ENCODE results near the gene WDR46. TPM values are rescaled to one million over a fixed set of nuclear protein-coding genes. Genes with fewer than 3 reads are reported as not detected.
"Not testable (repeated sequence)": the region's sequence is repeated elsewhere in the genome, so short reads cannot be mapped to it uniquely, and the experiment has no call there.

The WDR46 gene
- total and polyA plus RNA-seq, 2 of the 13 experiments (the other 11 are each of a cell fraction or from before 2014, with no cell fraction given): 47.4 to 105 TPM

- WGBS (ENCODE audit: low lambda C conversion rate): 93% methylated on average over 4 of the region's 4 CpGs
- CTCF ChIA-PET (ENCODE audit: low intra/inter-chr PET ratio, low total read pairs); intact Hi-C loops (cut with micrococcal nuclease; ENCODE audit: unreplicated experiment); FAIRE-seq; BruUV-seq (replicated peaks); H3K27me3 ChIP-seq (ENCODE audit: control insufficient read depth in 1 of 2, insufficient read depth in 2 of 2, low read length in 2 of 2); H2AFZ ChIP-seq (ENCODE audit: low read length); H3K9me3 ChIP-seq (ENCODE audit: low read length); DNase-seq (ENCODE audit: low spot score); H3K4me2 ChIP-seq (ENCODE audit: low read depth, low read length); ATAC-seq; H3K27ac ChIP-seq (ENCODE audit: extremely low read length, insufficient read depth, low read length); H4K20me1 ChIP-seq (ENCODE audit: insufficient read depth, low read length); H3K4me3 ChIP-seq (replicated peaks in 1 of 3; ENCODE audit: insufficient read depth in 1 of 3, low read depth in 2 of 3, low read length in 3 of 3); H3K9ac ChIP-seq (ENCODE audit: insufficient read depth, low read depth, low read length): not testable (repeated sequence)
- POLR2A ChIA-PET: interaction anchor here (4.7 kb wide), 1 partner anchor 13 kb away, joined by 20 read pairs; the partner anchor contains the start of genes RPS18 and VPS52
- H3K79me2 ChIP-seq (ENCODE audit: insufficient read depth, low read length): peaks cover 23% of the 10 kb centered on the region
- in situ Hi-C loops (cut with HindIII; ENCODE audit: extremely low pct_ligation_motif_present, low pct_unique_long_range_greater_than_20kb): loop anchor here (25.0 kb wide), 1 partner anchor 127 kb away; the partner anchor contains the start of genes CUTA, PHF1 and SYNGAP1
- H3K4me1 ChIP-seq (ENCODE audit: insufficient read depth, low read length): peaks cover 12% of the 10 kb centered on the region
- H3K36me3 ChIP-seq (replicated peaks in 1 of 2; ENCODE audit: control insufficient read depth in 1 of 2, insufficient read depth in 2 of 2, low read length in 2 of 2): peaks cover 11 to 50% of the 10 kb centered on the region in 2 experiments
Measured at GRCh38 chr6:33285214-33285613, 3.8 kb downstream of the WDR46 start.

- no peak overlapping the region for H3K9ac ChIP-seq (ENCODE audit: insufficient read depth, low read depth, low read length)
- FAIRE-seq: no peak
- H4K20me1 ChIP-seq (ENCODE audit: insufficient read depth, low read length): peaks cover 6% of the 10 kb centered on the region; the same call in 1 of the 2 replicates
- peaks cover under 1% of the 10 kb centered on the region for H3K79me2 ChIP-seq (ENCODE audit: insufficient read depth, low read length)
- H3K36me3 ChIP-seq (replicated peaks in 1 of 2; ENCODE audit: control insufficient read depth in 1 of 2, insufficient read depth in 2 of 2, low read length in 2 of 2): peaks cover 15 to 56% of the 10 kb centered on the region in 2 experiments
- BruUV-seq (replicated peaks): no TSS peak
- ChIA-PET CTCF (ENCODE audit: low intra/inter-chr PET ratio, low total read pairs) (interaction anchor here (0.7 to 3.2 kb wide), 6 partner anchors 19 to 145 kb away, joined by 3 to 52 read pairs (median 10); partner anchors contain the start of genes KIFC1 and RGL2), POLR2A (interaction anchor here (2.2 to 4.7 kb wide), 2 partner anchors 8 to 19 kb away, joined by 5 to 20 read pairs; partner anchors contain the start of genes RPS18 and VPS52)
- peak overlapping the region; percentile 48 for H3K27ac ChIP-seq (ENCODE audit: extremely low read length, insufficient read depth, low read length)
- ATAC-seq: no peak
- 0 out of 2 replicates have a peak, but pooled peaks have one; percentile 30 for TF ChIP-seq HIVEP1 (CRISPR knock-in tag; IDR thresholded peaks at IDR 0.05)
- TF ChIP-seq, protein P1, sequence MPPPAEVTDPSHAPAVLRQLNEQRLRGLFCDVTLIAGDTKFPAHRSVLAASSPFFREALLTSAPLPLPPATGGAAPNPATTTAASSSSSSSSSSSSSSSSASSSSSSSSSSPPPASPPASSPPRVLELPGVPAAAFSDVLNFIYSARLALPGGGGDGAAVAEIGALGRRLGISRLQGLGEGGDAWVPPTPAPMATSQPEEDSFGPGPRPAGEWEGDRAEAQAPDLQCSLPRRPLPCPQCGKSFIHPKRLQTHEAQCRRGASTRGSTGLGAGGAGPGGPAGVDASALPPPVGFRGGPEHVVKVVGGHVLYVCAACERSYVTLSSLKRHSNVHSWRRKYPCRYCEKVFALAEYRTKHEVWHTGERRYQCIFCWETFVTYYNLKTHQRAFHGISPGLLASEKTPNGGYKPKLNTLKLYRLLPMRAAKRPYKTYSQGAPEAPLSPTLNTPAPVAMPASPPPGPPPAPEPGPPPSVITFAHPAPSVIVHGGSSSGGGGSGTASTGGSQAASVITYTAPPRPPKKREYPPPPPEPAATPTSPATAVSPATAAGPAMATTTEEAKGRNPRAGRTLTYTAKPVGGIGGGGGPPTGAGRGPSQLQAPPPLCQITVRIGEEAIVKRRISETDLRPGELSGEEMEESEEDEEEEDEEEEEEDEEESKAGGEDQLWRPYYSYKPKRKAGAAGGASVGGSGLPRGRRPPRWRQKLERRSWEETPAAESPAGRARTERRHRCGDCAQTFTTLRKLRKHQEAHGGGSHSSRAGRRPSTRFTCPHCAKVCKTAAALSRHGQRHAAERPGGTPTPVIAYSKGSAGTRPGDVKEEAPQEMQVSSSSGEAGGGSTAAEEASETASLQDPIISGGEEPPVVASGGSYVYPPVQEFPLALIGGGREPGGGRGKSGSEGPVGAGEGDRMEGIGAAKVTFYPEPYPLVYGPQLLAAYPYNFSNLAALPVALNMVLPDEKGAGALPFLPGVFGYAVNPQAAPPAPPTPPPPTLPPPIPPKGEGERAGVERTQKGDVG (CRISPR knock-in tag; IDR thresholded peaks at IDR 0.05; ENCODE audit: borderline replicate concordance): peak; percentile 5; the same call in 1 of the 2 replicates
- no peak for TF ChIP-seq ZNF616 (CRISPR knock-in tag; IDR thresholded peaks at IDR 0.05; ENCODE audit: low read depth)
- 0 out of 2 replicates have a peak, but pooled peaks have one; percentile 34 for TF ChIP-seq ZNF225 (CRISPR knock-in tag; IDR thresholded peaks at IDR 0.05)
- TF ChIP-seq RBM39 (IDR thresholded peaks at IDR 0.05; ENCODE audit: low read depth, low read length, poor library complexity, severe bottlenecking): peak; percentile 43
- TF ChIP-seq ZBTB7A (CRISPR knock-in tag; IDR thresholded peaks at IDR 0.05): 0 out of 2 replicates have a peak, but pooled peaks have one; percentile 30
- TF ChIP-seq, protein P2, sequence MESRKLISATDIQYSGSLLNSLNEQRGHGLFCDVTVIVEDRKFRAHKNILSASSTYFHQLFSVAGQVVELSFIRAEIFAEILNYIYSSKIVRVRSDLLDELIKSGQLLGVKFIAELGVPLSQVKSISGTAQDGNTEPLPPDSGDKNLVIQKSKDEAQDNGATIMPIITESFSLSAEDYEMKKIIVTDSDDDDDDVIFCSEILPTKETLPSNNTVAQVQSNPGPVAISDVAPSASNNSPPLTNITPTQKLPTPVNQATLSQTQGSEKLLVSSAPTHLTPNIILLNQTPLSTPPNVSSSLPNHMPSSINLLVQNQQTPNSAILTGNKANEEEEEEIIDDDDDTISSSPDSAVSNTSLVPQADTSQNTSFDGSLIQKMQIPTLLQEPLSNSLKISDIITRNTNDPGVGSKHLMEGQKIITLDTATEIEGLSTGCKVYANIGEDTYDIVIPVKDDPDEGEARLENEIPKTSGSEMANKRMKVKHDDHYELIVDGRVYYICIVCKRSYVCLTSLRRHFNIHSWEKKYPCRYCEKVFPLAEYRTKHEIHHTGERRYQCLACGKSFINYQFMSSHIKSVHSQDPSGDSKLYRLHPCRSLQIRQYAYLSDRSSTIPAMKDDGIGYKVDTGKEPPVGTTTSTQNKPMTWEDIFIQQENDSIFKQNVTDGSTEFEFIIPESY (CRISPR knock-in tag; IDR thresholded peaks at IDR 0.05): peak; percentile 42; the same call in 1 of the 2 replicates
- no peak for TF ChIP-seq ZBTB3 (CRISPR knock-in tag; IDR thresholded peaks at IDR 0.05; ENCODE audit: borderline replicate concordance, low read depth)
- H3K4me2 ChIP-seq (ENCODE audit: low read depth, low read length): no peak overlapping the region
- no peaks in the 10 kb centered on the region for H3K27me3 ChIP-seq (ENCODE audit: control insufficient read depth in 1 of 2, insufficient read depth in 2 of 2, low read length in 2 of 2)
- in situ Hi-C loops (cut with HindIII; ENCODE audit: extremely low pct_ligation_motif_present, low pct_unique_long_range_greater_than_20kb) (loop anchor here (25.0 kb wide), 1 partner anchor 132 kb away; the partner anchor contains the start of genes CUTA, PHF1 and SYNGAP1), intact Hi-C loops (cut with micrococcal nuclease; ENCODE audit: unreplicated experiment) (loop anchor here (1.0 kb wide), 3 partner anchors 19 to 111 kb away; partner anchors contain the start of gene KIFC1)
- peaks cover 3% of the 10 kb centered on the region; the same call in 1 of the 2 replicates for H3K4me1 ChIP-seq (ENCODE audit: insufficient read depth, low read length)
- H2AFZ ChIP-seq (ENCODE audit: low read length): no peak overlapping the region
- no peak overlapping the region for H3K4me3 ChIP-seq (replicated peaks in 1 of 3; ENCODE audit: insufficient read depth in 1 of 3, low read depth in 2 of 3, low read length in 3 of 3)
- WGBS (ENCODE audit: low lambda C conversion rate): 97% methylated on average over 6 of the region's 6 CpGs
- H3K9me3 ChIP-seq (ENCODE audit: low read length): no peaks in the 10 kb centered on the region
- no peak for DNase-seq (ENCODE audit: low spot score)
Measured at GRCh38 chr6:33280539-33280938, 8.5 kb downstream of the WDR46 start.
